Upper lobe of left lung (tissue), 6 donors: ENCODE measurements around the gene LRRFIP1. TPM values are rescaled to one million over a fixed set of nuclear protein-coding genes. Genes with fewer than 3 reads are reported as not detected.

ENCODE experiments used
- ATAC-seq, 2 donors: fragments of 200-7000 bp; cut with Tn5 transposase; one replicate each; pipeline ENCODE4 v1.9.1; 2022; ENCODE audit warnings: mild to moderate bottlenecking in 2 of 2, moderate library complexity in 2 of 2; ENCODE audit not compliant: low FRiP score in 2 of 2
- DNase-seq, 2 donors: peaks; one replicate each; pipeline ENCODE4 v3.0.0-alpha.2; 2019 to 2020
- H3K27ac ChIP-seq, 4 donors: fragments of 200-600 bp; sonication (generic); one replicate each; pipeline ENCODE4 v1.5.1; 2016 to 2019
- H3K27me3 ChIP-seq, 4 donors: fragments of 200-600 bp; sonication (generic); one replicate each; pipeline ENCODE4 v1.5.1; 2017 to 2019
- H3K36me3 ChIP-seq, 4 donors: fragments of 200-600 bp; sonication (generic); one replicate each; pipeline ENCODE4 v1.5.1; 2016 to 2019
- H3K4me1 ChIP-seq, 4 donors: fragments of 200-600 bp; sonication (generic); one replicate each; pipeline ENCODE4 v1.5.1; 2018 to 2019
- H3K4me3 ChIP-seq, 4 donors: fragments of 200-600 bp; sonication (generic); one replicate each; pipeline ENCODE4 v1.5.1; 2017 to 2019; ENCODE audit warnings: mild to moderate bottlenecking in 2 of 4, moderate library complexity in 1 of 4
- H3K9me3 ChIP-seq, 4 donors: fragments of 200-600 bp; sonication (generic); one replicate each; pipeline ENCODE4 v1.5.1; 2018 to 2019
- CTCF ChIP-seq, 6 experiments: fragments of 450-650 bp in 4 of 6; fragments of 200-600 bp in 2 of 6; sonication (generic) in 2 of 6; IDR thresholded peaks; one replicate each; pipeline ENCODE4 v1.5.1; 2016 to 2019; ENCODE audit warnings: antibody characterized with exemption in 6 of 6
- EP300 ChIP-seq, 4 donors: sonication (generic); formaldehyde crosslinking; IDR thresholded peaks; one replicate each; pipeline ENCODE4 v1.5.1; 2017; ENCODE audit warnings: antibody characterized with exemption in 4 of 4, control low read depth in 2 of 4
- POLR2A ChIP-seq, 4 donors: fragments of 450-650 bp; IDR thresholded peaks; one replicate each; pipeline ENCODE4 v1.5.1; 2016 to 2017; ENCODE audit warnings: antibody characterized with exemption in 4 of 4, mild to moderate bottlenecking in 2 of 4
- POLR2AphosphoS5 ChIP-seq, 2 donors: sonication (generic); formaldehyde crosslinking; IDR thresholded peaks; one replicate each; pipeline ENCODE4 v1.5.1; 2017; ENCODE audit warnings: antibody characterized with exemption in 2 of 2
- WGBS, 2 donors: methylation state at CpG; one replicate each; pipeline ENCODE4 v1.1.5; 2017 to 2018; 5-methylcytosine and 5-hydroxymethylcytosine counted together
- total RNA-seq, 6 donors: library from RNA; depleted of rRNA in 4 of 6; stranded (reverse); fragments of >200 nt in 4 of 6; gene quantifications; one replicate each; pipeline versions ENCODE4 v1.1.0 to v1.2.1, GENCODE V29; 2016 to 2021
- donor health status: DM: no; HTN: no; CAD: no; lungs with moderate emphysema.
- donor health status: DM: no; HTN: yes; CAD: no; lungs with severe emphysema.

Gene LRRFIP1
- total RNA-seq, 6 donors from 2014 or later, result 185 to 291 (median 242) TPM

GRCh38 chr2:237735798-237736197, 108.4 kb downstream of the LRRFIP1 start:
- H3K36me3 ChIP-seq, result peaks cover 0 to 23% (median 3%) of the 10 kb centered on the region in 4 donors
- no peak for TF ChIP-seq POLR2AphosphoS5 (IDR thresholded peaks at IDR 0.05)
- peak in 1 of 6 experiments; percentile 14 for TF ChIP-seq CTCF (IDR thresholded peaks at IDR 0.05)
- no peak for TF ChIP-seq EP300 (IDR thresholded peaks at IDR 0.05)
- no peak for TF ChIP-seq POLR2A (IDR thresholded peaks at IDR 0.05)
- DNase-seq (no peak), ATAC-seq (no peak)
- no peaks in the 10 kb centered on the region for H3K27me3 ChIP-seq
- no peaks in the 10 kb centered on the region for H3K9me3 ChIP-seq
- H3K4me3 ChIP-seq, result no peak overlapping the region
- peaks cover 80 to 84% (median 81%) of the 10 kb centered on the region in 4 donors for H3K4me1 ChIP-seq
- WGBS, 2 donors, result 72 to 76% methylated on average over 8 of the region's 8 CpGs
- H3K27ac ChIP-seq, result peak overlapping the region in 2 of 4 donors; percentile 72 to 73

- H3K4me1 ChIP-seq, result peaks cover 71 to 84% (median 77%) of the 10 kb centered on the region in 4 donors
- ATAC-seq (no peak), DNase-seq (no peak)
- H3K4me3 ChIP-seq, result no peak overlapping the region
- peaks cover 0 to 23% (median 3%) of the 10 kb centered on the region in 4 donors for H3K36me3 ChIP-seq
- WGBS, 2 donors, result 61 to 83% methylated on average over 6 to 12 of the region's 13 CpGs
- no peaks in the 10 kb centered on the region for H3K27me3 ChIP-seq
- H3K27ac ChIP-seq, result peak overlapping the region; percentile 31 to 72 (median 61)
- H3K9me3 ChIP-seq, result no peaks in the 10 kb centered on the region
- TF ChIP-seq EP300 (IDR thresholded peaks at IDR 0.05) (no peak), CTCF (IDR thresholded peaks at IDR 0.05) (no peak), POLR2A (IDR thresholded peaks at IDR 0.05) (no peak), POLR2AphosphoS5 (IDR thresholded peaks at IDR 0.05) (no peak)
These were observed 109.4 kb downstream of the LRRFIP1 start for GRCh38 chr2:237736783-237737182.

- Histone ChIP-seq H3K27ac (peak overlapping the region in 3 of 4 donors; percentile 31 to 72 (median 67)), H3K4me1 (peaks cover 67 to 84% (median 74%) of the 10 kb centered on the region in 4 donors)
These were observed 109.9 kb downstream of the LRRFIP1 start for GRCh38 chr2:237737196-237737865.

GRCh38 chr2:237738255-237738654, 110.9 kb downstream of the LRRFIP1 start:
- Histone ChIP-seq H3K36me3 (peaks cover 0 to 23% (median 3%) of the 10 kb centered on the region in 4 donors), H3K27ac (peak overlapping the region in 3 of 4 donors; percentile 9 to 67 (median 53)), H3K9me3 (no peaks in the 10 kb centered on the region), H3K4me3 (no peak overlapping the region), H3K27me3 (no peaks in the 10 kb centered on the region), H3K4me1 (peaks cover 58 to 84% (median 73%) of the 10 kb centered on the region in 4 donors)
- no peak for ATAC-seq
- WGBS, 2 donors, result 81 to 89% methylated on average over 7 to 10 of the region's 10 CpGs
- DNase-seq, result no peak
- TF ChIP-seq POLR2AphosphoS5 (IDR thresholded peaks at IDR 0.05) (no peak), EP300 (IDR thresholded peaks at IDR 0.05) (no peak), CTCF (IDR thresholded peaks at IDR 0.05) (no peak)

More at GRCh38 chr2:237737196-237737865, 109.9 kb downstream of the LRRFIP1 start:
- Histone ChIP-seq H3K4me3 (no peak overlapping the region), H3K9me3 (no peaks in the 10 kb centered on the region), H3K27me3 (no peaks in the 10 kb centered on the region), H3K36me3 (peaks cover 0 to 23% (median 3%) of the 10 kb centered on the region in 4 donors)
- no peak for DNase-seq
- WGBS, 2 donors, result 75 to 81% methylated on average over 9 of the region's 9 CpGs
- TF ChIP-seq POLR2A (IDR thresholded peaks at IDR 0.05) (no peak), POLR2AphosphoS5 (IDR thresholded peaks at IDR 0.05) (no peak), EP300 (IDR thresholded peaks at IDR 0.05) (no peak), CTCF (IDR thresholded peaks at IDR 0.05) (no peak)
- no peak for ATAC-seq
